ENCODE results near the gene PICALM.

Gene PICALM

GRCh38 chr11:86079421-86079820 is 10.5 kb upstream of the PICALM start:
- no peak for DNase-seq

DNA sequence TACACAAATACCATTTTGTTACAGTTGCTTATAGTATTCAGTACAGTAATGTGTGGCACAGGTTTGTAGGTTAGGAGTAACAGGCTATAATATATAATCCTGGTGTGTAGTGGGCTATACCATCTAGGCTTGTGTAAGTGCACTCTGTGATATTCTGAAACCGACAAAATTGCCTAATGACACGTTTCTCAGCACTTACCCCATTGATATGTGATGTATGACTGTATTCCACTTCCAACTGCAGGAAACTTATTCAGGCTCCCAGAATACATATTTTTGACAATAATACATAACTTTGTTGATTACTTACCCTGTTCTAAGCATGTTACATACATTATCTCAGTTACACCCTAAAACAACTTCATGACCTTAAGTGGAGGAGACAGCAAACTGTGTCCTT is 5.1 kb upstream of the PICALM start:
- no peak for DNase-seq

GRCh38 chr11:86072211-86072610 is 3.3 kb upstream of the PICALM start:
- no peak for DNase-seq

- no peak for DNase-seq
Measured at GRCh38 chr11:86070142-86071056, 1.5 kb upstream of the PICALM start.

- DNase-seq = peak; percentile 77
Measured at GRCh38 chr11:86069408-86070101, 671 bp upstream of the PICALM start.

DNA sequence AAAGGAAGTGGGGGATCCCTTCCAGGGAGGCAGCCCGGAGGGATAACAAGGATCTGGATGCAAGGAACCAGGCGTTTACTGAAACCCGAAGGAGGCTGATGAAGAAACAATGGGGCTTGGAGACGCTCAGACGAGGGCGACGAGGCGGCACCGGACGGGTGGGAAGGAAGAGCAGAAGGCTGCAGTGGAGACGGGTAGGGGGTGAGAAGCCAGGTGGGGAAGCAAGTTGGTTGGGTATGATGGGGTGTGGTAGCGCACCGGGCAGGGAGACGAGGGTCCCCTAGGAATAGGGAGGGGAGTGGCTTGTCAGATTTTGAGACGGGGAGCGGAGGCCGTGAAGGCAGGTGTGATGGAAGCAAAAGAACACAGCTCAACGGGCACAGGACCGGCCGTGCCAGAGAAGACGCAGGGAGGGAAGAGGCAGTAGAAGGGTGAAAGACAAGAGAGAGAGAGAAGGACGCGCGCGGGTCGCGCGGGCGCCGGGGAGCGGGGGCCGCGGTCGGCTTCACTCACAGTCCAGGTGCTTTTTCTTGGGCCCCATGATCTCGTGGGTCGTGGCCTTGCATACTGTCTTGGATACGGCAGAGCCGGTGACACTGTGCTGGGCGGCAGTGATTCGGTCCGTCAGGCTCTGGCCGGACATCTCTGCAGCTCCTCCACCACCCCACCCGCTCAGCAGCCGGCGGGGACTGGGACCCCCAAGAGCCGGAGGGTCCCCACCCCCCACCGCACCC is 579 bp downstream of the PICALM start:
- peak; percentile 45 for DNase-seq

- DNase-seq = no peak
Measured at GRCh38 chr11:86067851-86068137, 1.1 kb downstream of the PICALM start.

DNA sequence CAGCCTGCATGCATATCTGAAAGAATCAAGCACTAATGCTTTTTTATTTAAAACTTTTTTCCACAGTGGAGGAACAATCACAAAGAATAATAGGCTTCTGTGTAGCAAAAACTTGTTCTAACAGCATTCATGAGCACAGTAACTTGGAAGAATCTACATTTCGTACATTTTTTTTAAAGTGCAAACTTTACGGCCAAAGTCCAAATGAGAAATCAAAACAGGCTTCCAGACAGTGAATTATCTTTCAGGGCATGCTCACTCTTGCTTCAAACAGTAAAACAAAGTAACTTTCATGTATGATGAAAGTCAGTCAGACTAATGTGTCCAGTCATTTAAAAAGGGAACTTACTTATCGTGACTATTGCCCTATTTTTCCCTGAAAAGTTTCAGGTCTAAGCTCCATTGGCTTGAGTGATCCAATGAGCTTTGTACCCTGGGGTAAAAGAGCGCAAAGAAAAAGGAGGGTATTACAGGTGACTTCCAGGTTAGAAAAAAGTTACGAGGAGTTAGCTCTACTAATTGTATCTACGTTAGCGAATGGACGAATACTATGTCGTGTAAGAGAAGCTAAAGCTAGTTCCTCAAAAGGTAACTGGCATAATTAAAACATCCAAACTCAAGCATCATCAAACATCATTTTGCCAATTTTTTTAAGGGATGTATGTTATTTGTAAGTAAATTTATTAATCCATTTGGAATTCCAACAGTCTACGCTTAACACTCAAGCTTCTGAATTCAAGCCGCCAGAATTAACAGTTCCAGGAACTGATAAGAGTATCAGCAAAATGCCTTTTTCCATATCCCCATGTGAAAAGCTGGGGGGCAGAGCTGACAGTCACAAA is 1.7 kb downstream of the PICALM start:
- peak; percentile 46 for DNase-seq

GRCh38 chr11:86066657-86067008 is 2.3 kb downstream of the PICALM start:
- DNase-seq = peak; percentile 46

DNA sequence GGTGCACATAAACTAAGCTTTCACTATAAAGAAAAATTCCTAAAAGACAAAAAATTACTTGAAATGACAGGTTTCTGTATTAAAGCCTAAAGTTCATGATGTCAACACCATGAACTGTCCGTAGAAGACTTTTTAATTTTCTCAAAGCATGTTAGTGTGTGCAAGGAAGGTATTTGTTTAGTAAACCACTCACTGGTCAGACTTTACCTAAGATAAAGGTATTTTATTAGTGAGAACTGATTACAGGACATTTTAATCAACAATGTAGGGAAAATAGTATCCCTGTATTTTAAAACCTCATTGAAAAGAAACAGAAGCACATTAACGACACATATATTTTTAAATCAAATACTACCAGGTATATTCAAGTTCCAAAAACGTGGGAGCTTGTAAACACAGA is 2.9 kb downstream of the PICALM start:
- DNase-seq = no peak

DNA sequence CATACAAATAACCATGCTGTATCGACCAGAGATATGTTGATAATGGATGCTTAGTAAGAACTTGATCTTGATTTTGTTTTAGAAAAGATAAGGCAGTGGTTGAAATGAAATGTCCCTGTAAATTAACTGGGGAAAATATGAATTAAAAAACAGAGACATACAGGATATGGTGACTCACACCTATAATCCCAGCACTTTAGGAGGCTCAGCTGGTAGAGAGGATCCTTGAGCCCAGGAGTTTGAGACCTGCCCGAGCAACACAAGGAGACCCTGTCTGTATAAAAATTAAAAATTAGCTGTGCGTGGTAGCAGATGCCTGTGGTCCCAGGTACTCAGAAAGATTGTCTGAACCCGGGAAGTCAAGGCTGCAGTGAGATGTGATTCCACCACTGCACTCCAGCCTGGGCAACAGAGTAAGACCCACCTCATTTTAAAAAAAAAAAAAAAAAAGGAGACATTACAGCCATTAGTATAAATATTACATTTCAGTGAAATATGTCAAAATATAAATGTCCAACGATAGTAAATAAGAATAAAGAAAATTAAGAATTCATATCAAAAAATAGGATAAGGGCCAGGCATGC is 4.6 kb downstream of the PICALM start:
- no peak for DNase-seq

- DNase-seq = no peak
Measured at GRCh38 chr11:86063536-86063935, 5.3 kb downstream of the PICALM start.

DNA sequence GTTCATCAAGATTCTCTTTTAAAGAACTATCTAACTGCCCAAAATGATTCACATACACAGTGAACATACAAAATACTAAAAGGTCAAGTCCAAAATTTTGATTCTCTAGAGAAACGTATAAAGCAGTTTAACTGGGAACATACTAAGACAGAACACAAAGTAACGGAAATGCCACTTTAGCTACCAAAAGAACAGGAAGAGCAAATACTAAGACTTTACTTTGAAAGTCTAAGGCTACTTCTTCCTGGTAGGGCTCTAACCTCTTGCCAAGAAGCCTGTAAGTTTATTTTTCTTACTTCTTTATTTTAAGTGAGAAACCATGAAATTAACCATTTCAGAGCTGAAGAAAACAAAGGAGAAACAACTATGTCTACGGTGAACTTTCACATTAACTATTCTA is 6.2 kb downstream of the PICALM start:
- peak; percentile 13 for DNase-seq

DNA sequence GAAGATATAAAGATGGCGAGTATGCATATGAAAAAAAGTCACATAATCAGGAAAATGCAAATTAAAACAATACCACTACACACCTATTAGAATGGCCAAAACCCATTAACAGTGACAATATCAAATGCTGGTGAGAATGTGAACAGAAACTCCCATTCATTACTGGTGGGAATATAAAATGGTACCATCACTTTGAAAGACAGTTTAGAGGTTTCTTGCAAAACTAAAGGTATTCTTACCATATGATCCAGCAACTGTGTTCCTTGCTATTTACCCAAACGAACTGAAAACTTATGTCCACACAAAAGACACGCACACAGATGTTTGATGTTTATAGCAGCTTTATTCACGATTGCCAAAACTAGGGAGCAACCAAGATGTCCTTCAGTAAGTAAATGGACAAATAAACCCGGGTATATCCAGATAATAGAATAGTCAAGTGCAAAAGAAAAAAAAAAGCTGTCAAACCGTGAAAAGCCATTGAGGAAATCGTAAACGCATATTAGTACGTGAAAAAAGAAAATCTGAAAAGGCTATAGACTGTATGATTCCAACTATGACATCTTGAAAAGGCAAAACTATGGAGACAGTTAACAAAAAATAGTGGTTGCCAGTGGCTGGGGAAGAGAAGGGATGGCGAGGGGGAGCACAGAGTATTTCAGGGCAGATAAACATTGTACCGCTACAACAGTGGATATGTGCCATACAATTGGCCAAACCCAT is 7.2 kb downstream of the PICALM start:
- DNase-seq = no peak

DNA sequence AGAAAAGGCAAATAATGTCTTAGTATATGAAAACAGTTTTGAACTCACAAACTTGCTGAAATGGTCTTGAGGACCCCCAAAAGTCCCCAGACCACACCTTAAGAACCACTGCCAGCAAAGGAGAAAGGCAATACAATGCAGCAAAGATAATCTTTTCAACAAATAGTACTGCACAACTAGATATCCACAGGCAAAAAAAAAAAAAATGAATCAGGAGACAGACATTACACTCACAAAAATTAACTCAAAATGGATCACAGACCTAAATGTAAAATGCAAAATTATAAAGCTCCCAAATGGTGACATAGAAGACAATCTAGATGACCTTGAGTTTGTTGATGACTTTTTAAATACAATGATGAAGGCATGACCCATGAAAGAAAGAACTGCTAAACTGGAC is 8.3 kb downstream of the PICALM start:
- no peak for DNase-seq

DNA sequence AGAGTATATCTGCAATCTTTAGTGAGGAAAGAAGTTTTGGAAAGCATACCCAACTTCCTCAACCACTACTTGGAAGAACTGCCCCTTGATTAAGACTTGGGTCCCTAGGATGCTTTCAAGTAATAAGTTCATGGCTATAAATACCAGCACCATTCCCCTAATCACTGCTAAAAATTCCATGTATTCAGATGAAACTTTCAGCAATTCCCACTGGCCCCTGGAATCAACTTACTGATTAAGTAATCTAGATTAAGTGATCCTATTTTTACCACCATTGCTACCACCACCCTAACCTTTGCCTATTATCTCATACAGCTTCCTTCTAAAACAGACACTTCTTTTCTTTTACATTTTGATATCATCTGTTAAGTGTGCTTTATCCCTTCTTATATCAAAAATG is 10.5 kb downstream of the PICALM start:
- DNase-seq = no peak

GRCh38 chr11:86056351-86056854 is 12.5 kb downstream of the PICALM start:
- no peak for DNase-seq

DNA sequence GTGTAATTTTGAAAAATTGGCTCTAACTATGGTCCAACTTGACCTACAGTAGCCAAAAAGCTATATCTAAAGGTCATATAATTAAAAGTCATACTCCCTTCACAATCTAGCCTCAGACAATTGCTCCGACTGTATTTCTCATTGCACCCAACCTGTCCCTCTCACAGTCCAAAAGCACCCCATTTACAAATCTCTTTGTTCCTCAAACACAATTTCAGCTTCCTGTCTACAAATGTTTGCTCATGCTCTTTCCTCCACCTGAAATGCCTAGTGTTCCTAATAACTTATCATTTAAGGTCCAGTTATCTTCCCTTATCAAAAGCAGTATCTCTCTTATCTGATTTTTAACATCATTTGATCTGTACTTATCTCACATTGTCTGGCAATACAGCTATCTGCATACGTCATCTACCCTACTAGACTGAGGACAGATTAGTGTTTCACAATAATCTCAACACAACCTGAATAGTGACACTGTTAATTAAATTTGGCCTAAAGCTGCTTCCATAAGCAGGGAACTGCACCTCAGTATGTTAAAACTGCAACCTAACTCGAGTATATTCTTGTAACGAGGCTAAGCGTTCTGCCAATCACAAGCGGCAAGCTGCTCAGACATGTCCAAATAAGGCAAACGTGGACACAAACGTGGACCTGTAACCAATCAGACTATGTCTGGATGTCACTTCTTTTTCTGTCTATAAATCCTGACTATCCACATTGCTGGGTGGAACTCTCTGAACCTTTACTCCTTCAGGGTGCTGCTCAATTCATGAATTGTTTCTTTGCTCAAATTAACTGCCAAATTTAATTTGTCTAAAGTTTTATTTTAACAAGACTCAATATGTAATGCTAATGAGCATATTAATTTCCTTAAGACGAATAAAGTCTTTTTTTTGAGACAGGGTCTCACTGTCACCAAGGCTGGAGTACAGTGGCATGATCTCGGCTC is 15.9 kb downstream of the PICALM start:
- no peak for DNase-seq

DNA sequence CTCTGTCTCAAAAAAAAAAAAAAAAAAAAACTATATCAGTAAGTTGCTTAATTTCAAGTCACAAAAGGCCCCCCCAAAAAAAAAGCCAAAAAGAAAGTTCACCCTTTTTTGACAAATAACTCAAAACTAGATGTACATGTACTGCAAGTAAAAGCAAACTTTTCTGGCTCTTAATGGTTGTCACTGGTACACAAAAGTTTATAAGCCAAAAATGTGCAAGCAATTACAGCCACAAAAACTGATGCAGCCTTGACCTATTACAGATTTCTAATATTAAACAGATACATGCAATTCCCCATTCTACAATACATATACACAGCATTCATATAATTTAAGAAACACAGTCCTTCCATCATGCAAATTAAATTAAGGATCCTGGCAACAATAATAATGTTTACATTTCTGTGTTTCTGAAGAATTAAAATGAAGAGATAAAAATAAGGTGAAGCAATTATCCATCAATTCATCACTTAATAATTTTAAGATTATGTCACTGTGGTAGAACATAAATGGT is 18.6 kb downstream of the PICALM start:
- DNase-seq = no peak
